Measurements from ENCODE around the gene SNX30.

- no peak for TF ChIP-seq CTCF (conservative IDR thresholded peaks at IDR 0.05; ENCODE audit: low read length)
- TF ChIP-seq EZH2phosphoT487 (IDR thresholded peaks at IDR 0.05; ENCODE audit: borderline replicate concordance, low read depth, low read length), result no peak
These were observed 61.0 kb downstream of the SNX30 start for GRCh38 chr9:112811518-112811917.
